HS-27A (cell line): ENCODE data around the gene TNXB.
"Not testable (repeated sequence)": the region's sequence is repeated elsewhere in the genome, so short reads cannot be mapped to it uniquely, and the experiment has no call there.

ENCODE experiments used
- DNase-seq: peaks from one replicate; pipeline ENCODE4 v3.0.0-alpha.2; 2012; ENCODE audit warnings: low read depth, missing footprints

TNXB gene

DNA sequence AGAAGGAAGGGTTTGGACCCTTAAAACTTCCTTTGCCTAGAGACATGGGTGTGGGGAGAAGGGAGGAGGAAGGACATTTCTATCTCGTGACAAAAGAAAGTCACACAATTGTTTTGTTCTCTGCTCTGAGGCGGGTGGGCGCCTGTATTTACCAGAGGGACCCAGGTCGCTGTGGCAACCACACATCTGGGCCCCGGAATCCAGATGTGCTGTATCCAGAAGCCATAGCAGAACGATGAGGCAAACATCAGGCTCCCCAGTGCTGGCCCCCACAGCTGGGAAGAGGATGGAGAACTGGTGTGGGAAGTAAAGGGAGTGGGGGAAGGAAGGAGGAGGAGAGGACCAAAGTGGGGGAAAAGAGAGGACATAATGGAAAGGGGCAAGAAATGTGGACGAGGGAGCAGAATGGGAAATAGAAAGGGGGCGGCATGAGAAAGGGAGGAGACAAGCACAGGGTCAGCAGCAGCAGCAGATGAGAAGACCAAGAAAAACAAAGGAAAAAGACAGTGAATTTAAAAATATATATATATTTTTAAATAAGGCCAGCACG, 3.4 kb upstream of the TNXB start:
- DNase-seq: no peak

GRCh38 chr6:32111424-32112066, 2.4 kb upstream of the TNXB start:
- no peak for DNase-seq

DNA sequence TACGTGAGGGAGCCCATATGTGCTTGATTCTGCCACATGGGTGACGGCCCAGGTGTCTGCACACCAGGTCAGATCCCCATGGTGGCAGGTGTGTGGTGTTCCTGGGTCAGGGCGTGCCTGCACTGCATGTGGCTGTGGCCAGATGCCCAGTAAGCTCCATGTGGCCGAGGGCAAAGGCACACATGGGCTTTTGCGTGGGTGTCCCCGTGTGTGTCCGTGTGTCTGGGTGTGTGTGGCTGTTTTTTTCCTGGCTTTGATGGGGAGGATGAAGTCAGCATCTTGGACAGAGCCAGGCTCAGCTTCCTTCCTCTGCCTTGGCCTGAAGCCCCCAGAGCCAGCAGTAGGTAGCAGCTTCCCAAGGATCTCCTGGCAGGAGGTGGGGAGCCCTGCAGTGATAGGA, 1.5 kb upstream of the TNXB start:
- no peak for DNase-seq

- no peak for DNase-seq
These were observed 625 bp upstream of the TNXB start for GRCh38 chr6:32109765-32110160.

DNA sequence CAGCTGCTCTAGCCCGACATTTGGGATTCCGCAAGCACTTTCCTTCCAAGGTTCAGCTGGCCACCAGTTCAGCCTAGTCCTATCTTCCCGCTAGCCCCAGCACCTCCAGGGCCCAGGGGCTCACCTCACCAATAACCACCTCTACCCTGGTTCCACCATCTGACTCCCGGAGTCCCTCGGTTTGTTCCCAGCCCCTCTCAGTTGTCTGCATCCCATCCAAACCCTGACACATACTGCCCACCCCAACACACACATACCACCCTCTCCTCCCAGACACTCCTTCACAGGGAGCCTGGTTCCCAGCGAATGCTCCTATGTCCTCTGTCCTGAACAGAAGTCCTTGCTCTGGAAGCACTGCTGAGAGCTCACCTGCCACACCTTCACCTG, 418 bp downstream of the TNXB start:
- no peak for DNase-seq

GRCh38 chr6:32108094-32108627, 977 bp downstream of the TNXB start:
- no peak for DNase-seq

DNA sequence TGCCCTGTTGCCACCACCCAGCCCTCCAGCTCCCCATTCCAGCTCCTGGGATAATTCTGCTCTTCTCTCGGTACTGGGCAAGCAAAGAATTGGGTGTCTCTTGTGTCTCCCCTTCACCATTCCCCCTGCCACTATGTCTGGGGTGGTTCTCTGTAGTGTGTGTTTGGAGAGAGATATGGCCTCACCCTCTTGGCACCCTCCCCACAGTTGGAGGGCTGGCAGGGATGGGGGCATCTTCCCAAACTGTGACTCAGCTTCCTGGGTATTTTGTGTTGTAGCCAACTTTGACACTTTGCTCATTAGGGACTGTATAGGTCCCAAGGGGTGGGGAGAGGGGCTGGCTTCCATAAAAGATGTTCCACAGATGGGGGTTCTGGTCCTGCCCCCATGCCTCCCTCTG, 1.7 kb downstream of the TNXB start:
- no peak for DNase-seq

DNA sequence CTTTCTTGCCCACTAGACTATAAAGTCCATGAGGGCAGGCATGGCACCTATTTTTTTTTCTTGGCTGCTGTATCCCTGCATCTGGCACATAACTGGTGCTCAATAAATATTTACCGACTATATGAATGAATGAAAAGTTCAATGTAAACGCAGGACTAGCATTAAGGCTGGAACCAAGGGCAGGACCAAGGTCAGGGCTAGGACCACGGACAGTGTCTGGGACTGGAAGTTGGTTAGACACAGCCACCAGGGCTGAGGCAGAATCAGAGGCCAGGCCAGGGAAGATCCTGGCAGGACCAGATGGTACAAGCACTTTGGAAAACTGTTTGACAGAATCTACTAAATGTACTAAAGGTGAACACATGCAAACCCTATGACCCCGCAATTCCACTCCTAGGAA, 3.7 kb downstream of the TNXB start:
- DNase-seq: no peak

DNA sequence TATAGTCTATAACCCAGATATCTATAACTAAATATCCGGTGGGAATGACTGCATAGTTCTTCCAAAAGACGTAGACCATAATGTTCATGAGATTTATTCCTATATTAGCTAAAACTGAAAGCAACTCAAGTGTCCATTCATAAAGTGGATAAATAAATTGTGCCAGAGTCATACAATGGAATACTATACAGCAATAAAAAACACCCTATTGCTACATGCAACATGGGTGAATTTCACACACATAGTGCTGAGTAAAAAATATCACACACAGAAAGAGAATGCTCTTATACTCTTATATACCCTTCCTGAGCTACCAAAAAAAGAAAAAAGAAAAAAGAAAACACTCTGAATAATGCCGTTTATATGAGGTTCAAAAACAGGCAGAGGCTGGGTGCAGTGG, 6.9 kb downstream of the TNXB start:
- DNase-seq: no peak

GRCh38 chr6:32100251-32100650, 8.9 kb downstream of the TNXB start:
- DNase-seq: not testable (repeated sequence)

- no peak for DNase-seq
These were observed 11.8 kb downstream of the TNXB start for GRCh38 chr6:32097364-32097763.

GRCh38 chr6:32096394-32097258, 12.5 kb downstream of the TNXB start:
- no peak for DNase-seq

DNA sequence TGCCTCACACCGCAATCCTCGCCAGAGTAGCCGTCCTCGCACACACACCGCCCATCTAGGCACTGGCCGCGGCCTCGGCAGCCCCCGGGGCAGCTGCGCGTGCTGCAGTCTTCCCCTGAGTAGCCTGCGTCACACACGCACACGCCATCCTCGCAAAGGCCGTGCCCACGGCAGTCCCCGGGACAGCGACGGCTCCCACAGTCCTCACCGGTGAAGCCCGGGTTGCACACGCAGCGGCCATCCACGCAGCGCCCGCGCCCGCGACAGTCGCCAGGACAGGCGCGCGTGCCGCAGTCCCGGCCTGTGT, 13.1 kb downstream of the TNXB start:
- no peak for DNase-seq

- no peak for DNase-seq
These were observed 13.6 kb downstream of the TNXB start for GRCh38 chr6:32095338-32096086.

DNA sequence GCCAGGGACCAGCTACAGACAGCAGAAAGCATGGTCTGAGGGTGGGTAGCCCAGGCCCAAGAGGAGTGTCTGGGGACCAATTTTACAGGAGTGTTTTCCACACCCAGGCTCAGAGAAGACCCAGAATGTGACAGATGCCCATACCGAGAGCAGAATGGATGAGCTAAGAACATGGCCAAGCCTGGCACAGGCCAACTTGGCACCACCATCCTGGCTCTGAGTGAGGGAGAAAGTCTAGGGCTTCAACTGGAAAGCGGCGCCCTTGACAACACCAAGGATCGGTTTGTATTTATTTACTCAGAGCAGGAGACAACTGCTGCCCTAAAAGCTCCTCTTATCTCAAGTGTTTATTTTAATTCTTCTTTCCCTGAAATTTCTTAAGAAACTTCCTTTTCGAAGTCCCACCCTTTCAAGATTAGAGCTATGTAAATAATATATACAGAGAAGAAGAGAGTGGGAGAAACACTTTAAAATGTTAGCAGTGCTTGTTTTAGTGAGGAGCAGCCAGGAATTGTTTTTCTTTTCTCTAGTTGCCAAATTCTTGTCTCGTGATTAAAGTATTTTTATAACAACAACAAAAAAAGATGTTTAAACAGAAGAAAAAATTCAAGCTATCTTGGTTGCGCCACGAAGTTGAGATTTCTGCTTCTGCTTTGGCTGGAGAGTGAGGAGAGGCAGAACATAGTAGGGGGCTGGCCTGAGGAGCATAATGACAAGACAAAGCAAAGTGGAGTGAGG, 16.2 kb downstream of the TNXB start:
- DNase-seq: no peak

DNA sequence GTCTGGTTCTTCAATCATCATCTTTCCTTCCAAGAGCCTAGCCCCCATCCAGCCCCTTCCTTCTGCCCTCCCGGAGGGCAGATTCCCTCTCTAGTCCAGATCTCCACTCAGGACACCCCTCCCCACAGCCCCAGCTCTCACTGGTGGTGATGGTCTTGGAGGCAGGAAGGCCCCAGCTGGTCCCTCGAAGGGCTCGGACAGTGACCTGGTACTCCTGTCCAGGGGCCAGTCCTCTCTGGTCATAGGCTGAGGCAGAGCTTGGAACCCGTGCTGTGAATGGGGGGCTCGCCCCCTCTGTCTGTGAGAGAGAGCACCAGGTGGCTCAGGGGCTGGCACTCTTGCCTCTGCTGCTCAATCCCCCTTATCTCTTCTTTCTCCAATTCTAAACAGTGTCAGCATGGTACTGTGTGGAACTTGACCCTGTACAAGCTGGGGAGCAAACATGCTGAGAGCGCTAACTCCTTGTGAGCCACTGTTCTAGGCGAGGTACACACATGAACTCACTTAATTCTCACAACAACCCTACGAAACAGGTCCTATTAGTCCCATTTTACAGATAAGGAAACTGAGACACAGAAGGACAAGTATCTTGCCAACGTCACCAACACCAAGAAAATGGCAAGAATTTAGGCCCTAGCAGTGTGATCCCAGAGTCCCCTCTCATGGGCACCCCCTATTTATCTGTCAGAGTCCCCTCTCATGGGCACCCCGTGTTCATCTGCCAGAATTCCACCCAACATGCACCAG, 19.9 kb downstream of the TNXB start:
- DNase-seq: no peak

DNA sequence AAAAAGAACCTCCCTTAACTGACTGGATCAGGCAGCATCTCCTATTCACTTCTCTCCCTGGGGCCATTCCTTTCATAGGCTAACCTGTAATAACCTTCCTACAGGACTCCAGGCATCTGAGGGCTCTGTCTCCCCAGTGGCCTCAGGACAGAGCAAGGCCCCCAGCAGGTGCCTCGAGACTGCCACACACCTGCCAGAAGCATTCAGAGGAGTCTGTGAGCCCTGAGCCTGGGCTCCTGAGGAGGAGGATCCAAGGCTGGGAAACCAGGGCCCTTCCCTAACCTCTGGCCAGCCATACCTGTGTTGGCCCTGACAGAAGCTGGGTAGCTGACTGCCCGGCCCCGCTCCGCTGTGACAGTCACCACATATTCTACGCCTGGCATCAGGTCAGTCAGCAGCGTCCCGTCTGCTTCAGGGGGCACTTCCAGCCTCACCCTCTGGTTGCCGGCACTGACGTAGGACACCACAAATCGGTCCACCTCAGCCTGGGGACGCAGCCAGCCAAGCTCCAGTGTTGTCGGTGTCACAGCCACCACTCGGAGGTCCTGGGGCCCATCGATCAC, 20.6 kb downstream of the TNXB start:
- no peak for DNase-seq

DNA sequence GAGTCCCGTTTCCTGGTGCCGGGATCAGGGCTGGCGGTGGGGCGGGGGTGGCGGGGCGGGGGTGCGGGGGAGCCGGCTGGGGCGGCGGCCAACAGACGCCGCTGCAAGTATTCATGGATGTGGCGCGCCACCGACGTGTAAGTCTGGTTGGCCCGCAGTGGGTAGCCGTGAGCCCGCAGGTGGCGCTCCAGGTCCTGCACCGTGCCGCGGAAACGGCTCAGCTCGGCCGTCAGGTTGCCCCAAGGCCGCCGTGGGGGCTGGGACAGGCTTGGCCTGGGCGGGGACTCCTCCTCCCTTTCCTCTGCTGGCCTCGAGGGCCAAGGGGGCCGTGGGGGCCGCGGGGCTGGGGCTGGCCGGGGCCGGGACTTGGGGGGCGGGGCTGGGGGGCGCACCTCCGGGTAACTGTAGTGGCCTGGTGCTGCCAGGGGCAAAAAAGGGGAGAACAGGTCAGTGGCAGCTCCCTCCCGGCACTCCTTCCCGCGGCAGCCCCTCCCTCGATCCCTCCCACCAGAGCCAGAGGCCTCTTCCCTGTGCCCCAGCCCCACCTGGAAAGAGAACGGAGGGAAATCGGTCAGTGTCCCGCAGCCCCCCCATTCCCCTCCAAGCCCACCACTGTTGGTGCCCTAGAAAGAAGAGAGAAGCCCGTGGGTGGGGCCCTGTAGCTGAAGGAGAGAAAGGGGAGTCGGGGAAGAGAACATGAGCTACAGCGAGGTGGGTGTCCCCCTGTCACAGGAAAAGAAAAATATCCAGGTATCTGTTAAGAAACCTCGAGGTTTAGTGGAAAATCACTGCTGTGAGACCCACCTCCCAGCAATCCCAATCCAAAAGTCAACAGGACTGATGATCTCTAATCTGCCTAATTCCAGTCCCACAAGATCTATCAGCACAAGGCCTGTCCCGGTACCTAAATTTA, 21.3 kb downstream of the TNXB start:
- DNase-seq: no peak

GRCh38 chr6:32086661-32087573, 22.2 kb downstream of the TNXB start:
- no peak for DNase-seq
